Measurements from ENCODE around the gene SSRP1. TPM values are rescaled to one million over a fixed set of nuclear protein-coding genes. Genes with fewer than 3 reads are reported as not detected.

The SSRP1 gene
- total and polyA plus RNA-seq, 9 donors: 64.3 to 135 (median 107) TPM

Other genes with a start within 250 kb of the SSRP1 start
- gene LRRC55, start 153.9 kb downstream of the SSRP1 start, total RNA-seq: 0.31 TPM
- gene LRRC55, start 153.9 kb downstream of the SSRP1 start, polyA plus RNA-seq (ENCODE audit: insufficient read depth in 1 of 8, insufficient read length in 8 of 8, low replicate concordance in 1 of 8): 1 to 10 TPM in 3 of 8 donors, under 1 TPM in 5; 0.82 to 1.7 (median 0.91) TPM
- 43.2 TPM for gene APLNR, start 98.6 kb downstream of the SSRP1 start, total RNA-seq
- 100 to 1,000 TPM in 4 of 8 donors, 10 to 100 TPM in 4; 80.8 to 113 (median 97.2) TPM for gene APLNR, start 98.6 kb downstream of the SSRP1 start, polyA plus RNA-seq (ENCODE audit: insufficient read depth in 1 of 8, insufficient read length in 8 of 8, low replicate concordance in 1 of 8)
- gene TNKS1BP1, start 10.9 kb downstream of the SSRP1 start, total RNA-seq: 67.2 TPM
- 100 to 1,000 TPM in 7 of 8 donors, 10 to 100 TPM in 1; 94.6 to 120 (median 111) TPM for gene TNKS1BP1, start 10.9 kb downstream of the SSRP1 start, polyA plus RNA-seq (ENCODE audit: insufficient read depth in 1 of 8, insufficient read length in 8 of 8, low replicate concordance in 1 of 8)
- gene P2RX3, start 2.5 kb upstream of the SSRP1 start, total RNA-seq: 1.5 TPM
- gene P2RX3, start 2.5 kb upstream of the SSRP1 start, polyA plus RNA-seq (ENCODE audit: insufficient read depth in 1 of 8, insufficient read length in 8 of 8, low replicate concordance in 1 of 8): 1 to 10 TPM; 1.3 to 5.2 (median 2.5) TPM
- 0.22 TPM for gene PRG3, start 45.3 kb upstream of the SSRP1 start, total RNA-seq
- gene PRG3, start 45.3 kb upstream of the SSRP1 start, polyA plus RNA-seq (ENCODE audit: insufficient read depth in 1 of 8, insufficient read length in 8 of 8, low replicate concordance in 1 of 8): 1 to 10 TPM in 1 of 8 donors, under 1 TPM in 5, not detected in 2; 0.14 to 1.3 (median 0.42) TPM
- 1.0 TPM for gene PRG2, start 54.8 kb upstream of the SSRP1 start, total RNA-seq
- gene PRG2, start 54.8 kb upstream of the SSRP1 start, polyA plus RNA-seq (ENCODE audit: insufficient read depth in 1 of 8, insufficient read length in 8 of 8, low replicate concordance in 1 of 8): 1 to 10 TPM in 4 of 8 donors, under 1 TPM in 4; 0.35 to 3.8 (median 0.89) TPM
- gene SLC43A3, start 91.2 kb upstream of the SSRP1 start, total RNA-seq: 27.1 TPM
- gene SLC43A3, start 91.2 kb upstream of the SSRP1 start, polyA plus RNA-seq (ENCODE audit: insufficient read depth in 1 of 8, insufficient read length in 8 of 8, low replicate concordance in 1 of 8): 10 to 100 TPM; 19.9 to 43.5 (median 29.6) TPM
- 2.0 TPM for gene RTN4RL2, start 124.6 kb upstream of the SSRP1 start, total RNA-seq
- gene RTN4RL2, start 124.6 kb upstream of the SSRP1 start, polyA plus RNA-seq (ENCODE audit: insufficient read depth in 1 of 8, insufficient read length in 8 of 8, low replicate concordance in 1 of 8): 10 to 100 TPM; 11.2 to 27.2 (median 20.4) TPM
- 12.2 TPM for gene SLC43A1, start 179.8 kb upstream of the SSRP1 start, total RNA-seq
- 10 to 100 TPM in 4 of 8 donors, 1 to 10 TPM in 4; 7.1 to 12.5 (median 10.1) TPM for gene SLC43A1, start 179.8 kb upstream of the SSRP1 start, polyA plus RNA-seq (ENCODE audit: insufficient read depth in 1 of 8, insufficient read length in 8 of 8, low replicate concordance in 1 of 8)
- gene TIMM10, start 194.9 kb upstream of the SSRP1 start, total RNA-seq: 44.1 TPM
- gene TIMM10, start 194.9 kb upstream of the SSRP1 start, polyA plus RNA-seq (ENCODE audit: insufficient read depth in 1 of 8, insufficient read length in 8 of 8, low replicate concordance in 1 of 8): 10 to 100 TPM; 36.3 to 61.9 (median 37.8) TPM
- 143 TPM for gene SMTNL1, start 201.7 kb upstream of the SSRP1 start, total RNA-seq
- gene SMTNL1, start 201.7 kb upstream of the SSRP1 start, polyA plus RNA-seq (ENCODE audit: insufficient read depth in 1 of 8, insufficient read length in 8 of 8, low replicate concordance in 1 of 8): 100 to 1,000 TPM in 7 of 8 donors, 10 to 100 TPM in 1; 93.2 to 258 (median 197) TPM
- 18.5 TPM for gene UBE2L6, start 231.8 kb upstream of the SSRP1 start, total RNA-seq
- 10 to 100 TPM; 19.9 to 25.6 (median 22.5) TPM for gene UBE2L6, start 231.8 kb upstream of the SSRP1 start, polyA plus RNA-seq (ENCODE audit: insufficient read depth in 1 of 8, insufficient read length in 8 of 8, low replicate concordance in 1 of 8)

Measured in muscle of leg (tissue), 9 donors.